H9 (cell line): ENCODE measurements around the gene STK11. TPM values are rescaled to one million over a fixed set of nuclear protein-coding genes. Genes with fewer than 3 reads are reported as not detected.

Source experiments
- DNase-seq: peaks from one replicate; pipeline ENCODE4 v3.0.0-alpha.2; 2017
- H2AFZ ChIP-seq: one replicate; pipeline ENCODE4 v1.6.1; 2013; ENCODE audit warnings: mild to moderate bottlenecking, low read length, control low read depth, moderate library complexity
- H2AK5ac ChIP-seq: 2 replicates; pipeline ENCODE4 v1.6.1; 2013; ENCODE audit warnings: low read length, control low read depth, mixed read lengths; ENCODE audit not compliant: insufficient read length
- H2BK120ac ChIP-seq: one replicate; pipeline ENCODE4 v1.6.1; 2013; ENCODE audit warnings: low read depth, mild to moderate bottlenecking, low read length, control low read depth, inconsistent platforms; ENCODE audit not compliant: poor library complexity, severe bottlenecking
- H2BK12ac ChIP-seq: 2 replicates; pipeline ENCODE4 v1.6.1; 2013; ENCODE audit warnings: low read length, control low read depth, mixed read lengths, low read depth; ENCODE audit not compliant: insufficient read length
- H2BK15ac ChIP-seq: 2 replicates; pipeline ENCODE4 v1.6.1; 2013; ENCODE audit warnings: low read depth, low read length, control low read depth
- H2BK20ac ChIP-seq: one replicate; pipeline ENCODE4 v1.6.1; 2013; ENCODE audit warnings: low read depth, mild to moderate bottlenecking, low read length, control low read depth, inconsistent platforms; ENCODE audit not compliant: poor library complexity, severe bottlenecking
- H2BK5ac ChIP-seq: 2 replicates; pipeline ENCODE4 v1.6.1; 2013; ENCODE audit warnings: low read length, control low read depth, mixed read lengths; ENCODE audit not compliant: insufficient read length
- H3K14ac ChIP-seq: 2 replicates; pipeline ENCODE4 v1.6.1; 2013; ENCODE audit warnings: low read length, control low read depth; ENCODE audit not compliant: insufficient read depth
- H3K18ac ChIP-seq: 2 replicates; pipeline ENCODE4 v1.6.1; 2013; ENCODE audit warnings: low read depth, mild to moderate bottlenecking, mixed read lengths, low read length, control low read depth; ENCODE audit not compliant: insufficient read length
- H3K23ac ChIP-seq: 2 replicates; pipeline ENCODE4 v1.6.1; 2013; ENCODE audit warnings: low read length, control low read depth, mixed read lengths, low read depth; ENCODE audit not compliant: insufficient read length
- H3K23me2 ChIP-seq: 2 replicates; pipeline ENCODE4 v1.6.1; 2013; ENCODE audit warnings: low read depth, mild to moderate bottlenecking, mixed read lengths, low read length, control low read depth; ENCODE audit not compliant: insufficient read length, poor library complexity, severe bottlenecking
- H3K27ac ChIP-seq: 2 replicates; pipeline ENCODE4 v1.5.1; 2013; ENCODE audit warnings: low read length, control low read depth, mixed read lengths, low read depth; ENCODE audit not compliant: insufficient read length
- H3K27me3 ChIP-seq: 2 replicates; pipeline ENCODE4 v1.6.1; 2013; ENCODE audit warnings: low read length, control low read depth, inconsistent platforms; ENCODE audit not compliant: insufficient read depth
- H3K4ac ChIP-seq: 2 replicates; pipeline ENCODE4 v1.6.1; 2013; ENCODE audit warnings: low read depth, mild to moderate bottlenecking, control low read depth, inconsistent platforms, low read length, moderate library complexity
- H3K4me1 ChIP-seq: 2 replicates; pipeline ENCODE4 v1.6.1; 2013; ENCODE audit warnings: low read length, control low read depth, inconsistent platforms; ENCODE audit not compliant: insufficient read depth
- H3K4me2 ChIP-seq: 2 replicates; pipeline ENCODE4 v1.6.1; 2013; ENCODE audit warnings: low read length, control low read depth, mixed read lengths; ENCODE audit not compliant: insufficient read length, insufficient read depth
- H3K56ac ChIP-seq: 2 replicates; pipeline ENCODE4 v1.6.1; 2013; ENCODE audit warnings: low read depth, mild to moderate bottlenecking, mixed read lengths, low read length, control low read depth; ENCODE audit not compliant: insufficient read length
- H3K79me1 ChIP-seq: 2 replicates; pipeline ENCODE4 v1.6.1; 2013; ENCODE audit warnings: low read depth, mild to moderate bottlenecking, moderate library complexity, low read length, control low read depth, inconsistent platforms; ENCODE audit not compliant: insufficient read depth, poor library complexity, severe bottlenecking
- H3K79me2 ChIP-seq: 2 replicates; pipeline ENCODE4 v1.6.1; 2013; ENCODE audit warnings: low read length, control low read depth, inconsistent platforms; ENCODE audit not compliant: insufficient read depth
- H3K9ac ChIP-seq: 2 replicates; pipeline ENCODE4 v1.6.1; 2013; ENCODE audit warnings: low read length, control low read depth, mixed read lengths; ENCODE audit not compliant: insufficient read length; ENCODE audit errors: extremely low read depth
- H3K9me3 ChIP-seq: one replicate; pipeline ENCODE4 v1.6.1; 2013; ENCODE audit warnings: low read depth, low read length, inconsistent platforms; ENCODE audit not compliant: control insufficient read depth
- H3T11ph ChIP-seq: one replicate; pipeline ENCODE4 v1.6.1; 2013; ENCODE audit warnings: mild to moderate bottlenecking, low read length, control low read depth, inconsistent platforms
- H4K20me1 ChIP-seq: one replicate; pipeline ENCODE4 v1.6.1; 2013; ENCODE audit not compliant: control insufficient read depth, insufficient read length, insufficient read depth
- H4K5ac ChIP-seq: 2 replicates; pipeline ENCODE4 v1.6.1; 2013; ENCODE audit warnings: low read depth, mild to moderate bottlenecking, mixed read lengths, low read length, control low read depth; ENCODE audit not compliant: insufficient read length
- H4K8ac ChIP-seq: replicated peaks from 2 replicates; pipeline ENCODE4 v1.6.1; 2013; ENCODE audit warnings: low read length, control low read depth, mixed read lengths, low read depth; ENCODE audit not compliant: insufficient read length
- H4K91ac ChIP-seq: 2 replicates; pipeline ENCODE4 v1.6.1; 2013; ENCODE audit warnings: low read depth, mild to moderate bottlenecking, moderate library complexity, mixed read lengths, low read length, control low read depth; ENCODE audit not compliant: insufficient read length
- H3K27ac Mint-ChIP-seq, 3 experiments: 2 replicates in 2 of 3; 3 replicates in 1 of 3; pipeline ENCODE4 v1.8.0; 2020 to 2021; ENCODE audit warnings: mixed read lengths in 3 of 3, mild to moderate bottlenecking in 1 of 3, moderate library complexity in 1 of 3
- H3K27me3 Mint-ChIP-seq: 2 replicates; pipeline ENCODE4 v1.8.0; 2021; ENCODE audit warnings: low read depth, mild to moderate bottlenecking, moderate library complexity, mixed read lengths
- H3K36me3 Mint-ChIP-seq, 3 experiments: 2 replicates in 2 of 3; 3 replicates in 1 of 3; pipeline ENCODE4 v1.8.0; 2020 to 2021; ENCODE audit warnings: low read depth in 3 of 3, mixed read lengths in 3 of 3; ENCODE audit not compliant: insufficient read depth in 1 of 3
- H3K4me1 Mint-ChIP-seq, 2 experiments: 2 replicates each; pipeline ENCODE4 v1.8.0; 2020; ENCODE audit warnings: mixed read lengths in 2 of 2
- H3K4me3 Mint-ChIP-seq, 2 experiments: 2 replicates in 1 of 2; 3 replicates in 1 of 2; pipeline ENCODE4 v1.8.0; 2020 to 2021; ENCODE audit warnings: mild to moderate bottlenecking in 2 of 2, mixed read lengths in 2 of 2, moderate library complexity in 1 of 2
- H3K9me3 Mint-ChIP-seq, 2 experiments: 2 replicates in 1 of 2; 3 replicates in 1 of 2; pipeline ENCODE4 v1.8.0; 2020; ENCODE audit warnings: mild to moderate bottlenecking in 2 of 2, mixed read lengths in 2 of 2, moderate library complexity in 1 of 2
- CTCF ChIP-seq: fragments of 200-600 bp; sonication (generic); conservative IDR thresholded peaks from 3 replicates; pipeline ENCODE4 v1.8.0; 2021; ENCODE audit warnings: antibody characterized with exemption, mild to moderate bottlenecking
- WGBS: extraction: QIAGEN DNeasy Blood & Tissue Kit; methylation state at CpG from one replicate; pipeline ENCODE4 v1.1.7; 2013; ENCODE audit warnings: missing lambda C conversion rate, low lambda C conversion rate, mixed read lengths; ENCODE audit not compliant: insufficient read length; ENCODE audit errors: extremely low coverage; 5-methylcytosine and 5-hydroxymethylcytosine counted together
- total RNA-seq: library from RNA; stranded (reverse); gene quantifications from 2 replicates; pipeline ENCODE4 v1.2.1, GENCODE V29; 2021

STK11 gene
- total RNA-seq, 1 experiment from 2014 or later, result 74.3 TPM

GRCh38 chr19:1268226-1269064, 62.9 kb downstream of the STK11 start:
- Histone ChIP-seq H4K5ac (no peak overlapping the region), H2BK20ac (no peak overlapping the region), H3K4me2 (no peak overlapping the region), H3K79me1 (peaks cover 9% of the 10 kb centered on the region), H3K27ac (no peak overlapping the region), H4K91ac (no peak overlapping the region), H3K79me2 (peaks cover 4% of the 10 kb centered on the region; the same call in 1 of the 2 replicates), H3K27me3 (no peaks in the 10 kb centered on the region), H3K4me1 (peaks cover 4% of the 10 kb centered on the region; the same call in 1 of the 2 replicates), H3K56ac (no peak overlapping the region), H3K9ac (no peak overlapping the region), H3T11ph (no peak overlapping the region), H3K23ac (no peak overlapping the region), H4K8ac (no peak overlapping the region), H3K23me2 (peaks cover 17% of the 10 kb centered on the region), H4K20me1 (no peaks in the 10 kb centered on the region), H3K14ac (no peak overlapping the region), H3K4ac (no peak overlapping the region), H2BK120ac (no peak overlapping the region), H3K18ac (no peak overlapping the region), H2AFZ (no peak overlapping the region), H2BK5ac (no peak overlapping the region), H2BK15ac (no peak overlapping the region), H3K9me3 (no peaks in the 10 kb centered on the region), H2BK12ac (no peak overlapping the region), H2AK5ac (no peak overlapping the region)
- H3K27me3 Mint-ChIP-seq, result peaks cover 13% of the 10 kb centered on the region
- no peaks in the 10 kb centered on the region for H3K9me3 Mint-ChIP-seq
- H3K4me1 Mint-ChIP-seq, result peaks cover 55 to 59% of the 10 kb centered on the region in 2 experiments
- no peak for TF ChIP-seq CTCF
- peak overlapping the region; percentile 35 to 91 (median 59); a peak in 5 of 7 replicates for H3K27ac Mint-ChIP-seq
- DNase-seq, result no peak
- peaks cover 28 to 46% (median 35%) of the 10 kb centered on the region in 3 experiments for H3K36me3 Mint-ChIP-seq
- WGBS, result 100% methylated on average over 4 of the region's 40 CpGs
- H3K4me3 Mint-ChIP-seq, result peak overlapping the region; percentile 62 to 74
